ENCODE results near the gene C13orf46.

Gene C13orf46

GRCh38 chr13:113969973-113970611, 3.8 kb downstream of the C13orf46 start:
- in situ Hi-C loops (cut with HindIII; ENCODE audit: low sequenced_read_pairs): loop anchor here (5.0 kb wide), 1 partner anchor 87 kb away; no protein-coding TSS in a partner anchor
- no peak for DNase-seq (ENCODE audit: low read depth)
- no peak overlapping the region for H3K4me3 ChIP-seq (ENCODE audit: low read depth, low read length)
- TF ChIP-seq CTCF (IDR thresholded peaks at IDR 0.05; ENCODE audit: low read depth, low read length, missing control alignments): no peak

GRCh38 chr13:113969311-113969972, 4.4 kb downstream of the C13orf46 start:
- no peak for TF ChIP-seq CTCF (IDR thresholded peaks at IDR 0.05; ENCODE audit: low read depth, low read length, missing control alignments)
- no peak for DNase-seq (ENCODE audit: low read depth)
- H3K4me3 ChIP-seq (ENCODE audit: low read depth, low read length): no peak overlapping the region
- in situ Hi-C loops (cut with HindIII; ENCODE audit: low sequenced_read_pairs): no loop called here

GRCh38 chr13:113968463-113969310, 5.2 kb downstream of the C13orf46 start:
- H3K4me3 ChIP-seq (ENCODE audit: low read depth, low read length): no peak overlapping the region
- TF ChIP-seq CTCF (IDR thresholded peaks at IDR 0.05; ENCODE audit: low read depth, low read length, missing control alignments): peak; percentile 19
- in situ Hi-C loops (cut with HindIII; ENCODE audit: low sequenced_read_pairs): no loop called here
- DNase-seq (ENCODE audit: low read depth): no peak

- TF ChIP-seq CTCF (IDR thresholded peaks at IDR 0.05; ENCODE audit: low read depth, low read length, missing control alignments): no peak
- H3K4me3 ChIP-seq (ENCODE audit: low read depth, low read length): no peak overlapping the region
- in situ Hi-C loops (cut with HindIII; ENCODE audit: low sequenced_read_pairs): no loop called here
- DNase-seq (ENCODE audit: low read depth): no peak
Measured at GRCh38 chr13:113967729-113968462, 6.0 kb downstream of the C13orf46 start.

GRCh38 chr13:113967206-113967720, 6.6 kb downstream of the C13orf46 start:
- no peak for TF ChIP-seq CTCF (IDR thresholded peaks at IDR 0.05; ENCODE audit: low read depth, low read length, missing control alignments)
- no peak for DNase-seq (ENCODE audit: low read depth)
- in situ Hi-C loops (cut with HindIII; ENCODE audit: low sequenced_read_pairs): no loop called here
- no peak overlapping the region for H3K4me3 ChIP-seq (ENCODE audit: low read depth, low read length)
